D721Med (cell line): ENCODE measurements around the gene PLCH1.

ENCODE experiments used
- DNase-seq: peaks from one replicate; pipeline ENCODE4 v3.0.0; 2011; ENCODE audit warnings: low spot score; ENCODE audit not compliant: insufficient read length
- FAIRE-seq: peaks from 2 replicates; lab custom pipeline; 2011; peaks lifted over from hg19 to GRCh38; lab: Jason Lieb, UNC
- TF ChIP-seq, protein P1 (sequence below): IDR thresholded peaks from 2 replicates; pipeline ENCODE4 v1.5.1; 2012; ENCODE audit warnings: mild to moderate bottlenecking, control low read depth; ENCODE audit not compliant: insufficient read depth; ENCODE audit errors: missing control alignments

PLCH1 gene

DNA sequence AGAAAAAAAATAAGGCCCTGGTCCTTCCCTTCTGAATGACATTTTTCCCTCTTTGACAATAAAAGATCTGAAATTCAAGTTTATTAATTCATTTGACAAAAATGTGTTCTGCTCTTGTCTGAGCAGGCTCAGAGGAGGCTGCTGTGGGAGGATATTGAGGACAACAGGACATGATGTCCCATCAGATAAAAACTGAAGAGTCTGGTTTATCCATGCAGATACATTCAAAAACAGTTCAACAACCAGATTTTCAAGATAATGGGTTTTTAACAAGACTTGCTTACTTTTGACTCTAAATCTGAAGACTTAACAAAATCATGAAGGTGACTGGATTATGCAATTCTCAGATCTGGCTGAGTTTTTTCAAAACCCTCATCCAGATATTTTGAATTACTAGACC is 414.5 kb downstream of the PLCH1 start:
- FAIRE-seq (no peak), DNase-seq (no peak)
- TF ChIP-seq, protein P1, sequence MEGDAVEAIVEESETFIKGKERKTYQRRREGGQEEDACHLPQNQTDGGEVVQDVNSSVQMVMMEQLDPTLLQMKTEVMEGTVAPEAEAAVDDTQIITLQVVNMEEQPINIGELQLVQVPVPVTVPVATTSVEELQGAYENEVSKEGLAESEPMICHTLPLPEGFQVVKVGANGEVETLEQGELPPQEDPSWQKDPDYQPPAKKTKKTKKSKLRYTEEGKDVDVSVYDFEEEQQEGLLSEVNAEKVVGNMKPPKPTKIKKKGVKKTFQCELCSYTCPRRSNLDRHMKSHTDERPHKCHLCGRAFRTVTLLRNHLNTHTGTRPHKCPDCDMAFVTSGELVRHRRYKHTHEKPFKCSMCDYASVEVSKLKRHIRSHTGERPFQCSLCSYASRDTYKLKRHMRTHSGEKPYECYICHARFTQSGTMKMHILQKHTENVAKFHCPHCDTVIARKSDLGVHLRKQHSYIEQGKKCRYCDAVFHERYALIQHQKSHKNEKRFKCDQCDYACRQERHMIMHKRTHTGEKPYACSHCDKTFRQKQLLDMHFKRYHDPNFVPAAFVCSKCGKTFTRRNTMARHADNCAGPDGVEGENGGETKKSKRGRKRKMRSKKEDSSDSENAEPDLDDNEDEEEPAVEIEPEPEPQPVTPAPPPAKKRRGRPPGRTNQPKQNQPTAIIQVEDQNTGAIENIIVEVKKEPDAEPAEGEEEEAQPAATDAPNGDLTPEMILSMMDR = no peak

GRCh38 chr3:155329513-155330048 is 415.3 kb downstream of the PLCH1 start:
- DNase-seq = no peak
- TF ChIP-seq, protein P1 = no peak
- FAIRE-seq = no peak

DNA sequence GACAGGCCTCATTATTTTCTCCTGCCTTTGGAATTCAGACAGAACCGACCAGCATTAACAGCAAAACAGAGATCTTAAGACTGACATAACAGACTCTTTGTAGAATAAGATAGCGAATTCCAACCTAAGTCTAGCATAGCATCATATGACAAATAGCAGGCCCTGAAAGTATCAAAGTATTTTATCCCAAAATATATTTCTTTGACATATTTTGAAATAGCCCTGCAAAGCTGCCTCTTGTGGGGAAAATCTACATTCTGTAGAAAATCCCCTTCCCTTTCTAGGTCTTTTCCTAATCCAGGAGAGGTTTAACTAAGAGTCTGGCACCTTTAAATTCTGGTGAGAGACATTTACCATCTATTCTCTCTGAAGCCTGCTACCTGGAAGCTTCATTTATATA is 417.0 kb downstream of the PLCH1 start:
- TF ChIP-seq, protein P1 = no peak
- FAIRE-seq (no peak), DNase-seq (no peak)

DNA sequence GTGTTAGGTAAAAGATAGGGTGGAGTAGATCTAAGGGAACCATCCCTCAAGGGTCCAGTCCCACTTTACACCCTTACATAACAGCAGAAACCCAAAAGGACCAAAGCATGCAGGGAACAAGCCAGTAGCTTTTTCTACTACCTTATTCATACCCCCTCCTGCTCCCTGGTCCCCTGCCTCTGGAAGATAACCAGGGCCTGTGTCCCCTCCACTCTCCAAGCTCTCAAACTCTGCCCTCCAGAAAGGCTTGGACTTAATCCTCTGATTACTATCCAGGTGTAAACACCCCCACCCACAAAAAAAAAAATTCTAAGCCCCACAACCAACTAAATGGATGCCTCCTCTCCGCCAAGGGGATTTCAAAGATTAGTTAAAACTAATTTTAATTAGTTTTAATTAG is 417.4 kb downstream of the PLCH1 start:
- no peak for FAIRE-seq
- no peak for DNase-seq
- TF ChIP-seq, protein P1 = no peak

DNA sequence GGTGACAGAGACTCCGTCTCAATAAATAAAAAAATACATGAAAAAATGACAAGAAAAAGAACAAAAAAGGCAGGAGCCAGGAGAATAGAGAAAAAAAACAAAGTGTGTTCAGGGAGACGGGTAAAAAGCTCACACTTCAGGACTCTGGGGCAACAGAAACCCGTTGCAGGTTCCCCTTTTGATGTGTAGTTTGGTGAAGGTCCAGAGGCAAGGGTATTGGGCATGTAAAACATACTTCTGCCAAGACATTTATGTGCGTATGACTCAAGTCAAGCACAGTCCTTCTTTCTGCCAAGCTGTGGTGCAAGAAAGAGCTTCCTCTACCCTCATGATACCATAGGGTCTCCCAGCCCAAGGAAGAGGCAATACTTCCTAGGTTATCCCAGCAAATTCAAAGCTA is 418.0 kb downstream of the PLCH1 start:
- TF ChIP-seq, protein P1 = no peak
- FAIRE-seq (no peak), DNase-seq (no peak)

- TF ChIP-seq, protein P1 = no peak
- DNase-seq = no peak
- no peak for FAIRE-seq
Observed at GRCh38 chr3:155326244-155326643, 418.6 kb downstream of the PLCH1 start.
